ENCODE measurements around the gene CD34. TPM values are rescaled to one million over a fixed set of nuclear protein-coding genes. Genes with fewer than 3 reads are reported as not detected.

The CD34 gene
- total and polyA plus RNA-seq, 2 experiments from 2014 or later = 0.34 TPM; not detected in 1

DNA sequence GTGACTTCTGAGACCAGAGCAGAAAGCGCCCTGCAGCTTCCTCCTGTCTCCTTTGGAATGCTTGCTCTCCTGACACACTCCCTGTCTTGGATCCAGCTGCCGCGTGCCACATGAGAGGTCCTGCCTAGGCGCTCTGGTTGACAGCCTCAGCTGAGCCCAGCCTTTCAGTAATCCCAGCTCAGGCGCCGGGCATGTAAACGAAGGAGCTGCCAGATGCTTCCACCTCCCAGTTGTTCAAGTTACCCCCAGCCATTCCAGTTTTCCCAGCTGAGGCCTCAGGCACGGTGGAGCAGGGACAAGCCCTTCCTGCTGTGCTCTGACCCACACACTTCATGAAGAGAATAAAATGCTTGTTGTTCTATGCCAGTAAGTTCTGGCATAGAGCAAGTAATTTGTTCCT is 14.3 kb upstream of the CD34 start:
- Histone ChIP-seq H2AFZ (peak overlapping the region; percentile 83), H3K9me2 (ENCODE audit: insufficient read depth) (no peaks in the 10 kb centered on the region), H3F3A (ENCODE audit: insufficient read depth) (no peaks in the 10 kb centered on the region), H4K20me1 (ENCODE audit: insufficient read depth) (0 out of 2 replicates have a peak, but pooled peaks cover 2% of the 10 kb centered on the region), H3K27me3 (replicated peaks; ENCODE audit: insufficient read depth) (peaks cover 8% of the 10 kb centered on the region; the same call in 1 of the 2 replicates), H3K36me3 (ENCODE audit: low read depth) (no peaks in the 10 kb centered on the region), H3K4me2 (ENCODE audit: unreplicated experiment) (peak overlapping the region; percentile 43), H3K9ac (peak overlapping the region; percentile 39; the same call in 1 of the 2 replicates), H3K79me2 (ENCODE audit: insufficient read depth) (no peaks in the 10 kb centered on the region), H3K9me3 (ENCODE audit: low read depth) (no peaks in the 10 kb centered on the region), H3K27ac (peak overlapping the region; percentile 32), H3K4me1 (ENCODE audit: insufficient read depth) (peaks cover 7% of the 10 kb centered on the region; the same call in 1 of the 2 replicates), H3K4me3 (no peak overlapping the region)
- no peak for TF ChIP-seq EZH2phosphoT487 (IDR thresholded peaks at IDR 0.05; ENCODE audit: insufficient read depth, low read depth)
- TF ChIP-seq EZH2 (IDR thresholded peaks at IDR 0.05; ENCODE audit: insufficient read depth, poor library complexity, severe bottlenecking) = no peak
- in situ Hi-C loops (cut with MboI) = no loop called here
- 9% methylated on average over 8 of the region's 8 CpGs for WGBS, 2 experiments (ENCODE audit: low coverage in 1 of 2, low lambda C conversion rate in 2 of 2, missing lambda C conversion rate in 2 of 2)
- peak; percentile 58 for DNase-seq

GRCh38 chr1:207923561-207923960 is 12.6 kb upstream of the CD34 start:
- no peak for TF ChIP-seq EZH2phosphoT487 (IDR thresholded peaks at IDR 0.05; ENCODE audit: insufficient read depth, low read depth)
- no peak for TF ChIP-seq EZH2 (IDR thresholded peaks at IDR 0.05; ENCODE audit: insufficient read depth, poor library complexity, severe bottlenecking)
- Histone ChIP-seq H3K9me2 (ENCODE audit: insufficient read depth) (no peaks in the 10 kb centered on the region), H3K4me3 (no peak overlapping the region), H3K79me2 (ENCODE audit: insufficient read depth) (no peaks in the 10 kb centered on the region), H3K4me2 (ENCODE audit: unreplicated experiment) (no peak overlapping the region), H3K36me3 (ENCODE audit: low read depth) (no peaks in the 10 kb centered on the region), H4K20me1 (ENCODE audit: insufficient read depth) (no peaks in the 10 kb centered on the region), H2AFZ (no peak overlapping the region), H3K9ac (no peak overlapping the region), H3K27me3 (replicated peaks; ENCODE audit: insufficient read depth) (peaks cover 8% of the 10 kb centered on the region; the same call in 1 of the 2 replicates), H3F3A (ENCODE audit: insufficient read depth) (no peaks in the 10 kb centered on the region), H3K4me1 (ENCODE audit: insufficient read depth) (peaks cover 7% of the 10 kb centered on the region; the same call in 1 of the 2 replicates), H3K9me3 (ENCODE audit: low read depth) (no peaks in the 10 kb centered on the region), H3K27ac (no peak overlapping the region)
- in situ Hi-C loops (cut with MboI) = no loop called here
- WGBS, 2 experiments (ENCODE audit: low coverage in 1 of 2, low lambda C conversion rate in 2 of 2, missing lambda C conversion rate in 2 of 2) = 92 to 93% methylated on average over 7 of the region's 7 CpGs
- no peak for DNase-seq

DNA sequence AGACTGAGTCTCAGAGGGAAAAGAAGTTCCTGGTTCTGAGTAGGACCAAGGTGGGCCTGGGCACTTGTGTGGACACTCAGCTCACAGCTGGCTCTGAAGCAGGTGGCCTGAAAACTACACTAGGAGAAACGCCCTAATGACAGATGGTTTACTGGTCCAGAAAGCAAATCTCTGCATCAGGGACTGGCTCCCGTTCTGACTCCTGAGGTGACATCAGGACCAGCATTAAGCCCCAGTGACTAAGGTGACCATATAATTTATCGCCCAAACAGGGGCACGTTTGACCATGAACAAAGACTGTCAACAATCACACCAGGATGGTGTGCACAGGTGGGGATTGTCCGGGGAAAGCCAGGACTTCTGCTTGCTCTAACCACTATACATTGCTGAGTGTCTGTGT is 12.2 kb upstream of the CD34 start:
- WGBS, 2 experiments (ENCODE audit: low coverage in 1 of 2, low lambda C conversion rate in 2 of 2, missing lambda C conversion rate in 2 of 2) = 93% methylated on average over 5 of the region's 5 CpGs
- TF ChIP-seq EZH2 (IDR thresholded peaks at IDR 0.05; ENCODE audit: insufficient read depth, poor library complexity, severe bottlenecking) (no peak), EZH2phosphoT487 (IDR thresholded peaks at IDR 0.05; ENCODE audit: insufficient read depth, low read depth) (no peak)
- Histone ChIP-seq H3K79me2 (ENCODE audit: insufficient read depth) (no peaks in the 10 kb centered on the region), H3K4me2 (ENCODE audit: unreplicated experiment) (no peak overlapping the region), H3K27ac (no peak overlapping the region), H3K27me3 (replicated peaks; ENCODE audit: insufficient read depth) (peaks cover 8% of the 10 kb centered on the region; the same call in 1 of the 2 replicates), H3K4me3 (no peak overlapping the region), H4K20me1 (ENCODE audit: insufficient read depth) (no peaks in the 10 kb centered on the region), H2AFZ (no peak overlapping the region), H3F3A (ENCODE audit: insufficient read depth) (no peaks in the 10 kb centered on the region), H3K9ac (no peak overlapping the region), H3K9me3 (ENCODE audit: low read depth) (no peaks in the 10 kb centered on the region), H3K4me1 (ENCODE audit: insufficient read depth) (peaks cover 7% of the 10 kb centered on the region; the same call in 1 of the 2 replicates), H3K9me2 (ENCODE audit: insufficient read depth) (no peaks in the 10 kb centered on the region), H3K36me3 (ENCODE audit: low read depth) (no peaks in the 10 kb centered on the region)
- in situ Hi-C loops (cut with MboI) = no loop called here
- no peak for DNase-seq

GRCh38 chr1:207922554-207922953 is 11.6 kb upstream of the CD34 start:
- H3K9me3 ChIP-seq (ENCODE audit: low read depth) = no peaks in the 10 kb centered on the region
- WGBS, 2 experiments (ENCODE audit: low coverage in 1 of 2, low lambda C conversion rate in 2 of 2, missing lambda C conversion rate in 2 of 2) = 39 to 40% methylated on average over 8 of the region's 8 CpGs
- no peak overlapping the region for H3K27ac ChIP-seq
- no peak overlapping the region for H3K4me3 ChIP-seq
- peaks cover 8% of the 10 kb centered on the region; the same call in 1 of the 2 replicates for H3K27me3 ChIP-seq (replicated peaks; ENCODE audit: insufficient read depth)
- no peaks in the 10 kb centered on the region for H4K20me1 ChIP-seq (ENCODE audit: insufficient read depth)
- H3K4me1 ChIP-seq (ENCODE audit: insufficient read depth) = peaks cover 7% of the 10 kb centered on the region; the same call in 1 of the 2 replicates
- H3K9ac ChIP-seq = no peak overlapping the region
- no peak for DNase-seq
- H3K9me2 ChIP-seq (ENCODE audit: insufficient read depth) = no peaks in the 10 kb centered on the region
- TF ChIP-seq EZH2 (IDR thresholded peaks at IDR 0.05; ENCODE audit: insufficient read depth, poor library complexity, severe bottlenecking) (no peak), EZH2phosphoT487 (IDR thresholded peaks at IDR 0.05; ENCODE audit: insufficient read depth, low read depth) (no peak)
- in situ Hi-C loops (cut with MboI) = no loop called here
- H3F3A ChIP-seq (ENCODE audit: insufficient read depth) = no peaks in the 10 kb centered on the region
- H3K4me2 ChIP-seq (ENCODE audit: unreplicated experiment) = no peak overlapping the region
- H3K36me3 ChIP-seq (ENCODE audit: low read depth) = no peaks in the 10 kb centered on the region
- no peaks in the 10 kb centered on the region for H3K79me2 ChIP-seq (ENCODE audit: insufficient read depth)
- H2AFZ ChIP-seq = no peak overlapping the region
